ENCODE measurements around the gene NR2F1-AS1.

Gene NR2F1-AS1

DNA sequence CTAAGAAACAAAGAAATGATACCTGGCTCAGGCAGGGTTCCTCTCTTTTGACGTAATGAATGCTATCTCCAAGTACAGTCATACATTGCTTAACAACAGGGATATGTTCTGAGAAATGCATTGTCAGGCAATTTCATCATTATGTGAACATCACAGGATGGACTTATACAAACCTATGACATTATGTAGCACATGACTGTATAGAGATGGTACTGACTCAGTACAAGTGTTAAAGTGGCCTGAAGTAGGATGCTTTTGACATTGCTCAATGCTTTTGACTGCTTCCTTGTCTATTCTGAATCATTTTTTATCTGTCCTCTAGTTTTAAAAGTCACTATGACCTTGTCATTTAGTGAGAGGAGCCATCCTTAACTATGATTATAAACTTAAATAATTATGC lies 147.6 kb downstream of the NR2F1-AS1 start:
- no peaks in the 10 kb centered on the region for H3K4me1 Mint-ChIP-seq
- no peaks in the 10 kb centered on the region for H3K36me3 Mint-ChIP-seq
- no peak overlapping the region for H3K27ac Mint-ChIP-seq
- ATAC-seq (replicated peaks) (no peak), DNase-seq (no peak)
- H3K27me3 Mint-ChIP-seq: peaks cover 3 to 5% of the 10 kb centered on the region in 2 donors
- H3K4me3 Mint-ChIP-seq: no peak overlapping the region
- no peaks in the 10 kb centered on the region for H3K9me3 Mint-ChIP-seq

DNA sequence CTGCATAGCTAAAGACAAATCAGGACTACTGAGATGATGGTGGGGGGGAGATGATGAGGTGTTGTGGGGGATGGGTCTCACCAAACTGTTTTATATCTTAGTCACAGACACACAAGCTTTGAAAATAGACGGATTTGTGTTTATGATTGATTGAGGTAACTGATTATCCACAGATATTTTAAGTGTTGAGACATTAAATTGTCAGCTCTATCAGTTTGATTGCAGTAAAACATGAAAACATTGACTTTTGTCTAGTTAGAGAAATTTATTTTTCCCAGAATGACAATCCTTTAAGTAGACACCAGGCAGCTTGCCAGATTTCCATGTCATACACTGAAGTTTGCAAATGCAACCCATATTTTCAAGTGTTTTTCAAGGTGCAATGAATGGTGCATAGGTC lies 149.8 kb downstream of the NR2F1-AS1 start:
- H3K27me3 Mint-ChIP-seq: peaks cover 3 to 5% of the 10 kb centered on the region in 2 donors
- no peaks in the 10 kb centered on the region for H3K36me3 Mint-ChIP-seq

DNA sequence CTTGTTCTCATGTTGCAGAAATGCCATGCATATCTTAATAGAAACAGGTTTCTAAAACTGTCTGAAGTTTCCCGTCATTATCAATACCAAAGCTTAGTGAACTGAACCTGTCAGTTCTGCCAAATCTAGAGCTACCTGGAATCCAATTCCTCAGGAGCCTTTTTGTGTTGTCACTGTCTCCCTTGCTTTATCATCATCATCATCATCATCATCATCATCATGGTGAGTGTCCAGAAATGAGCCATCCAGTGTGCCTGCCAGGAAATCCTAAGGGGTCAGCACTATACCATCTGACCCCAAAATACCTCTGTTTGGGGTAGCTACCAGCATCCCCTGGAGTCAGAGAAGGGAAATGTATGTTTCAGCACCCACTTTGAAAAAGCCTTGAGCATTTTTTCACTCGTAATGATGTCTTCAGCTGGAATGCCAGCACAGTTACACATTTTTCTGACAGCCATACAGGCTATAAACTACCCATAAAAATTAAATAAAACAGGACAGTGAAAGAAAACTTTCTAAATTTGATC lies 150.3 kb downstream of the NR2F1-AS1 start:
- Mint-ChIP-seq H3K4me3 (no peak overlapping the region), H3K36me3 (no peaks in the 10 kb centered on the region), H3K27ac (no peak overlapping the region), H3K9me3 (no peaks in the 10 kb centered on the region), H3K27me3 (peaks cover 3 to 5% of the 10 kb centered on the region in 2 donors), H3K4me1 (no peaks in the 10 kb centered on the region)
- DNase-seq (no peak), ATAC-seq (replicated peaks) (no peak)

More for the DNA sequence above, 149.8 kb downstream of the NR2F1-AS1 start:
- DNase-seq: no peak
- no peak for ATAC-seq (replicated peaks)
- Mint-ChIP-seq H3K27ac (no peak overlapping the region), H3K4me1 (no peaks in the 10 kb centered on the region), H3K4me3 (no peak overlapping the region), H3K9me3 (no peaks in the 10 kb centered on the region)

DNA sequence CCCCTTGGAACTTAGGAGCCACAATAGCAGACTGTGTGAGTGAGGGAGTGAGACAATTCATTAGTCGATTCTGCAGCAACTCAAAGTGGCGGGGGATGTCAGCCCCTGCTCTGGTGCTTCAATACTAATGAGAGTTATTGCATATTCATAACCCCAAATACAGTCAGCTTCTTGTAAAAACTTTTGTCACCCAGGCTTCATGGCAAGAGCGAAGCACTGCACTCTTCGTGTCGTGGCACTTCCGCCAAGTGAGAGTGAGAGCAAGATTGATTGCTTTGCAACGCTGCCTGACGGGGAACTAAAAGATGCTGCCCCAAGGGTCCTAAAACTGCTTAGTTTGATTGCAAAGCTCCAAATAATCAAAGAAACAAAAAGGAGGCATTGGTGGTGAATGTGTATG lies 150.9 kb downstream of the NR2F1-AS1 start:
- H3K9me3 Mint-ChIP-seq: no peaks in the 10 kb centered on the region
- no peaks in the 10 kb centered on the region for H3K4me1 Mint-ChIP-seq
- H3K27me3 Mint-ChIP-seq: peaks cover 3 to 5% of the 10 kb centered on the region in 2 donors
- no peaks in the 10 kb centered on the region for H3K36me3 Mint-ChIP-seq
- no peak for DNase-seq
- H3K4me3 Mint-ChIP-seq: no peak overlapping the region
- H3K27ac Mint-ChIP-seq: no peak overlapping the region
- no peak for ATAC-seq (replicated peaks)

DNA sequence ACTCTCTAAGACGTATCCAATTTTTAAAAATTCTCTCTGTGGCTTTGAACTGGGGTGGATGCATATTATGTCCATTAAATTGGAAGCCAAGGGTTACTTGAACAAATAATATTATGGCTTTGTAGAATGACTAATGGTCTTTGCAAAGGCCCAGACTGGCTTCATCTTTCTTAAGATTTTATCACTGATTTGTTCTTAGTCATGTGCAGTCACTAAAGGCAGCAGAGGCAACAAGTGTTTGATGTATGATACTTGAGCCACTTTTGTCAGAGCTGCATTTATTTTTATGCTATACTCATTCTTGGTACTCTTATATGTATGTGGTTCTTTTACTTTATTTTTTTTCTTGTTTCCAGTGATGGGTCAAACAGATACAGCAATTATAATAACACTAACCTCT lies 152.2 kb downstream of the NR2F1-AS1 start:
- Mint-ChIP-seq H3K4me1 (no peaks in the 10 kb centered on the region), H3K27ac (no peak overlapping the region), H3K27me3 (peaks cover 3 to 5% of the 10 kb centered on the region in 2 donors), H3K36me3 (no peaks in the 10 kb centered on the region), H3K9me3 (no peaks in the 10 kb centered on the region), H3K4me3 (no peak overlapping the region)
- no peak for ATAC-seq (replicated peaks)
- DNase-seq: no peak

DNA sequence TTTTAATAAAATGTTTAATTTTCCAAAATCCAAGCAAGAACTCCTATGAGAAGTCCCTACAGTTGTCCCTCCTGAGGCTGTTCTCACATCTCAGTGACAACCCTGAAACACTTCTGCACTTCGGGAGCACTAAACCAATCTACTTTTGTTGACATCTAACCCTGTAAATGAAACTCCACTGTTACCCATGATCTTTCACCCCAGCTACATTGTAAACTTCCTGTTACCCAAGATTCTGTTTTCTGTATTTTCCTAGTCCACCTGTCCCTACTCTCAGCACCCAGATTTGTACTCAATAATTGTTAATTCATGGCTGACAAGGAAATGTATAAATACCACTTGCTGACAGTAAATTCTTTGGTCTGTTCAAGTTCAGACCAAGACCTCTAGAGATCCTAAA lies 153.7 kb downstream of the NR2F1-AS1 start:
- Mint-ChIP-seq H3K36me3 (no peaks in the 10 kb centered on the region), H3K9me3 (no peaks in the 10 kb centered on the region), H3K4me3 (no peak overlapping the region), H3K27ac (no peak overlapping the region), H3K27me3 (peaks cover under 1 to 5% of the 10 kb centered on the region in 2 donors), H3K4me1 (no peaks in the 10 kb centered on the region)
- no peak for ATAC-seq (replicated peaks)
- no peak for DNase-seq

DNA sequence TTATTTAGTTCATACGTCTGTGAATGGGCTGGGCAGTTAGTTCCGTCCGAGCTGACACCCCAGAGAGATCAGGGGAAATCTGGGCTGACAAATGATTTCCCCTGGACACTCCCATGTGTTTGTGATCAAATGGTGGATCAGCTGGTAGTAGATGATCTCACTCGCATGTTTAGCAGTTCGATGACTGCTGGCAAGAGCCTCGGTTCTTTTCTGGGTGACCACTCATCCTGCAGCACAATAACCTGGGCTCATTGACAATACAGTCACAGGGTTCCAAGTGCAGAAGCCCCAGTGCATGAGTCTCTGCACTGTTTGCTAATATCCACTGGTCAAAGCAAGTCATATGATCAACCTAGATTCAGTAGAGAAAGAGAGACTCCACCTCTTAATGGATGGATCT lies 155.9 kb downstream of the NR2F1-AS1 start:
- H3K4me1 Mint-ChIP-seq: no peaks in the 10 kb centered on the region
- H3K4me3 Mint-ChIP-seq: no peak overlapping the region
- no peaks in the 10 kb centered on the region for H3K9me3 Mint-ChIP-seq
- H3K27me3 Mint-ChIP-seq: peaks cover 0 to 5% of the 10 kb centered on the region in 2 donors
- ATAC-seq (replicated peaks) (no peak), DNase-seq (no peak)
- no peaks in the 10 kb centered on the region for H3K36me3 Mint-ChIP-seq
- no peak overlapping the region for H3K27ac Mint-ChIP-seq

DNA sequence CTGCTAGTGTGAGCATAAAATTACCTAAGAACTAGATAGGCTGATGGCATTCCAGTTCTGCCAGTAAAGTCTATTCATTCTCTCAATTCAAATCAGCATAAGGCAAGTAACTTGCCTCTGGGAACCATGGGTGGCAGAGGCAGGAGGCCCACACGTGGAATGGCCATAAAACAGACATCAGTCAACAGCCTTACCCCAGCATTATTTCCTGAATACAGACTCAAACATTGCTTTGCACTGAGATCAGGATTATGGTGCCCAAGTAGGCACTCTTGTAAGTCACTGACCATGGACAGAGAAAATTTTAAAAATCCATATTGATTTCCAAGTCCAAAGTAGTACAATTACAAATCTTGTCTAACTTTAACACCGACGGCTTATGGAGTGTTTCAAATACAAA lies 157.7 kb downstream of the NR2F1-AS1 start:
- H3K27me3 Mint-ChIP-seq: peaks cover 0 to 5% of the 10 kb centered on the region in 2 donors
- no peaks in the 10 kb centered on the region for H3K9me3 Mint-ChIP-seq
- DNase-seq (no peak), ATAC-seq (replicated peaks) (peak in 1 of 2 donors; percentile 12)
- H3K4me1 Mint-ChIP-seq: no peaks in the 10 kb centered on the region
- H3K36me3 Mint-ChIP-seq: no peaks in the 10 kb centered on the region
- H3K4me3 Mint-ChIP-seq: no peak overlapping the region
- no peak overlapping the region for H3K27ac Mint-ChIP-seq

DNA sequence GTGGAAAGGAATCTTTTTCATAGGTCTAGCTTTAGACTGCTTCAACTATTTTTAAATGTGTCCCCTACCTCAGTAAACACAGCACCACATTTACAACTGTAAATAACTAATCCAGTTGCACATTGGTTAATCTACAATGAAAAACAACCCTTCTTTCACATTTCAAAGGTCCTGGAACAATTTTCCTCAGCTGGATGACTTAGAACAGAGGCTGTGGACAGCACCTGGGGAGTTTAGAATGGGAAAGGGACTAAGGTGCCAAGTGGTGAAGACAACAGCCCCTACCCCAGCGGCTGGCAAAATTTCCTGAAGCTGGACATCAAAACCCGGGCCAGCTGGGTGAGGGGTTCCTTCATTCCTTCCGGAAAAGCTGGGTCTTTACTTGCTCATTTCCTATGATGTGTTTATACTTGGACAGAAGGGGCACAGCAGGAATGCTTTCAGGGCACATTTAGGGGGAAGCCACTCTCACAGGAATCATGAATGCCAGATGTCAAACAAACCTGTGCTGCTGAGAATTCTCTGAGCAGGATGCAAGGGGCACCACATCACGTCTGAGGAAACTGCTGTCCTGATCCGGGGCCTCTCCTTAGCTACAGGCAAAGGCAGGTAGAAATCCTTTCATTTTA lies 158.3 kb downstream of the NR2F1-AS1 start:
- H3K4me3 Mint-ChIP-seq: no peak overlapping the region
- H3K27me3 Mint-ChIP-seq: peaks cover 0 to 5% of the 10 kb centered on the region in 2 donors
- H3K4me1 Mint-ChIP-seq: no peaks in the 10 kb centered on the region
- no peak for ATAC-seq (replicated peaks)
- no peaks in the 10 kb centered on the region for H3K9me3 Mint-ChIP-seq
- no peak overlapping the region for H3K27ac Mint-ChIP-seq
- no peak for DNase-seq
- H3K36me3 Mint-ChIP-seq: no peaks in the 10 kb centered on the region

DNA sequence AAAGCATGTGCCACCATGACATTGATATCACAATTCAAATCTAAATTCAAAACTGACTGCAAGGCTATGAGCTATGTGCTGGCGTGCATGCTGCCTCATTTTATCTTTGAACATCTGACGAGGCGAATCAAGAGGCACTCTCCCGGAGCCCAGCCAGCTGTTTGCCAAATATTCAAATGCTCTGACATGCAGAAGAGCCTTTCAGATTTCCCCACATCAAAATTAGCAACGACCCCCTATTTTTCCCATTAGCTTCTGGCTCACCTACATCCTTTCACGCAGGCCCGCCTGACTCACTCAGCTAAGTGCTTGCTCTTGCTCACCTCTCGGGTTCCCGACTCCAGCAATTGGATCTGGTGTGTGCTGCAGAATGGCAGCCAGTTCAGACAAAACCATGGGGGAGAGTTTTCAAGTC lies 159.0 kb downstream of the NR2F1-AS1 start:
- H3K36me3 Mint-ChIP-seq: no peaks in the 10 kb centered on the region
- no peak for ATAC-seq (replicated peaks)
- no peaks in the 10 kb centered on the region for H3K9me3 Mint-ChIP-seq

DNA sequence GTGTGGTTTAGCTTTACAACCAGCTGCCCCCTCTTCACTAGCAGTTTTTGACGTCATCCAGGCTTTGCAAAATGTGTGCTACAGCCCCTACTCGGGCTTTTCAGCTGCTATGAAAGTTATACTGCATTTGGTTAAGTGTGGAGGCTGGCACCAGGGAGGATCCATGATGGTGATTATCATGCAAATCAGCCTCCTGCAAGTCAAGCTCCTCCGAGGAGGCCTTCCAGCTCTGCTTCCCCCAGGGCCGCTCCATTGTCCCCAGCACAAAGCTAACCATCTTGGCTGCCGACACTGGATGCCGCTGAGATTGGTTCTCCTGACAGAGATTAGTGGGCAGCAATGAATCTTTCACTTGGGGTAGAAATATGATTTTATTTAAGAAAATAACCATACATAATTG lies 159.6 kb downstream of the NR2F1-AS1 start:
- Mint-ChIP-seq H3K9me3 (no peaks in the 10 kb centered on the region), H3K4me1 (no peaks in the 10 kb centered on the region), H3K27me3 (peaks cover 0 to 5% of the 10 kb centered on the region in 2 donors), H3K27ac (no peak overlapping the region), H3K4me3 (no peak overlapping the region), H3K36me3 (no peaks in the 10 kb centered on the region)
- no peak for DNase-seq
- ATAC-seq (replicated peaks): no peak

More for the DNA sequence above, 159.0 kb downstream of the NR2F1-AS1 start:
- Mint-ChIP-seq H3K4me1 (no peaks in the 10 kb centered on the region), H3K4me3 (no peak overlapping the region), H3K27ac (no peak overlapping the region), H3K27me3 (peaks cover 0 to 5% of the 10 kb centered on the region in 2 donors)
- DNase-seq: no peak

DNA sequence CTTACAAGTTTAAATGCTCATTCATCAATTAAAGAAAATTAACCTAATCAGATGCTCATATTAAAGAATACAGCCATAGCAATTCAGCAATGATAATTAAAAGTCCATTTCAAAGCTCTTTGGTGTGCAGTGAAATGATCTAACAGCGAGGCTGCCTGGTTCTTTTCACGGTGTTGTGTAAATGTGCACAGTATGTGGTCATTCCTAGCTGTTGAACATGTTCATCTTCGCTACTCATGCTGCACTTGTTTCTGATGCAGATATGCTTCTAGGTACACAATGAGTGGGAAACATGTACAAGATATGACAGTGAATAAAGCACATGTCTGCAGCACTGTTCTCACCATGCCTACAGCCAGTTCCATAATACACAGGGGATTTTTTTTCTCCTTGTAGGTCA lies 163.5 kb downstream of the NR2F1-AS1 start:
- no peak overlapping the region for H3K4me3 Mint-ChIP-seq
- no peak for DNase-seq
- H3K27ac Mint-ChIP-seq: no peak overlapping the region
- H3K4me1 Mint-ChIP-seq: no peaks in the 10 kb centered on the region
- no peaks in the 10 kb centered on the region for H3K27me3 Mint-ChIP-seq
- no peak for ATAC-seq (replicated peaks)
- H3K36me3 Mint-ChIP-seq: no peaks in the 10 kb centered on the region
- H3K9me3 Mint-ChIP-seq: no peaks in the 10 kb centered on the region

DNA sequence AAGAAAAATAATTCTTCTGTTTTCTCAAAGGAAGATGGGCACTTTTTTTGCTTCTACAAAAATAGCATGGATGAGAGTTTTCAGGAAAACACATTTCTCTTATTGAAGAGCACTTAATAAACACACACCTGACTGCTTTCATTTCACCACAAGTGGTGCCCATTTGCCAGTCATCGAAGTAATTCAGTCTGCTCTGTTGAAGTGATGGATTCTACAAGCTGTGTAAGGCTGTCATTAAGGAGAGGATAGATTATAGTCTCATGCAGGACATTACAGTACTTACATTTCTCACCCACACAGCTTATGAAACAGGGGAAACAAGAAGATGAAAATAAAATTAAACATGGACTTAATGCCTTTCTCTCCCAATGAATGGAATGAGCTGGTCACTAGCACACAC lies 165.2 kb downstream of the NR2F1-AS1 start:
- no peak overlapping the region for H3K4me3 Mint-ChIP-seq
- ATAC-seq (replicated peaks): no peak
- DNase-seq: no peak
- no peaks in the 10 kb centered on the region for H3K27me3 Mint-ChIP-seq
- no peak overlapping the region for H3K27ac Mint-ChIP-seq
- H3K36me3 Mint-ChIP-seq: no peaks in the 10 kb centered on the region
- H3K9me3 Mint-ChIP-seq: no peaks in the 10 kb centered on the region
- H3K4me1 Mint-ChIP-seq: no peaks in the 10 kb centered on the region

DNA sequence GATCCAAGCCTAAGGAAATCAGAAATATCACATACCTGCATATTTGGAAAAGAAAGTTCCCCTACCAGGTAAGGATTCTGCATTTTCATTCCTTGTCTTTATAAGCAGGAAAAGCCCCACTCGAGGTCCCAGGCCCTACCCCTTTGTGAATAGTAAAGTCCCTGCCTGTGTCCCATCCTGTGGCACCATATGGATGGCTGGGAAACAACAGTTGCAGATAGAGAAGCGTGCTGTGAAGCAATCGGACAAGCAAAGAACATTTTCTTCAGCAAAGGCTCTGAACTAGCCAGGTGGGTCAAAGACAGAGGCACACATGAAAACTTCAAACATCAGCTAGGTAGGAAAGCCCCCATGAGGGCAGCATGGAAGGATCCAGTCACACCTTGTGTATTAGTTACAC lies 169.3 kb downstream of the NR2F1-AS1 start:
- no peaks in the 10 kb centered on the region for H3K36me3 Mint-ChIP-seq
- ATAC-seq (replicated peaks) (no peak), DNase-seq (no peak)
- H3K27ac Mint-ChIP-seq: no peak overlapping the region
- no peaks in the 10 kb centered on the region for H3K4me1 Mint-ChIP-seq
- no peak overlapping the region for H3K4me3 Mint-ChIP-seq
- H3K27me3 Mint-ChIP-seq: no peaks in the 10 kb centered on the region
- H3K9me3 Mint-ChIP-seq: no peaks in the 10 kb centered on the region

DNA sequence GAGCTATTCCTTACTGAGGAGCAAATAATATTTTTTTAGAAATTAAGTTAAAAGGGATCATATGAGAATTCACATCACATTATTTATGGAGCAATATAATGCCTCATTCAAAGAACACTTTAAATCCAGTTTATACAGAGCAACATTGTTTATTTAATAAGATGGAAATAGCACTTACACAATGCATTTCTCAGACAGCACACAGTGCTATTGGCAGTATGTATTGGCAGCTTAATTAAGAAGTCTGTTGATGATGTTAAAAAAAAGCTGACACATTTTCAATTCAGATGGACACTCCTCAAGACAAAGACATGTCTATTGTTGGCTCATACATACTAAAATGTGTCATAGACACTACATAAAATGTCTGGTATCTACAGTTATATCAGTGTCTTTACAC lies 171.3 kb downstream of the NR2F1-AS1 start:
- Mint-ChIP-seq H3K9me3 (no peaks in the 10 kb centered on the region), H3K4me1 (no peaks in the 10 kb centered on the region), H3K4me3 (no peak overlapping the region), H3K36me3 (no peaks in the 10 kb centered on the region), H3K27me3 (no peaks in the 10 kb centered on the region), H3K27ac (no peak overlapping the region)
- no peak for ATAC-seq (replicated peaks)
- DNase-seq: no peak

All from stimulated activated naive B cell treated with anti-CD40 and anti-IgM and Interleukin-4, amounts not matched to agents 10 μg/mL and 1 μg/mL and 100 μg/mL, for 72 hours (primary cell).